HepG2 (cell line): Measurements from ENCODE around the gene ARHGAP5. TPM values are rescaled to one million over a fixed set of nuclear protein-coding genes. Genes with fewer than 3 reads are reported as not detected.

Experiments used
- ATAC-seq: fragments of 200-7000 bp; cut with Tn5 transposase; 3 replicates; pipeline ENCODE4 v1.9.1; 2020; ENCODE audit warnings: mild to moderate bottlenecking, moderate library complexity
- BruUV-seq: library from RNA; stranded (reverse); fragments of 400-500 nt; replicated peaks from 2 replicates; lab custom pipeline; 2021; lab: Mats Ljungman, UMichigan
- CTCF ChIA-PET: fragments of 300-600 bp; formaldehyde crosslinking; extraction: SDS; loops from one replicate; lab custom pipeline; 2021; ENCODE audit warnings: low total read pairs, inconsistent platforms, low intra/inter-chr PET ratio; lab: Yijun Ruan, JAX
- POLR2A ChIA-PET: fragments of 350-600 bp; sonication (Branson Sonifier 250); formaldehyde crosslinking; loops from one replicate; lab custom pipeline; 2020; ENCODE audit warnings: antibody characterized with exemption, inconsistent platforms; lab: Yijun Ruan, JAX
- DNase-seq: peaks from one replicate; pipeline ENCODE4 v3.0.0-alpha.2; 2015; ENCODE audit warnings: low spot score
- FAIRE-seq: peaks from 3 replicates; lab custom pipeline; 2011; peaks lifted over from hg19 to GRCh38; lab: Jason Lieb, UNC
- H2AFZ ChIP-seq: one replicate; pipeline ENCODE4 v1.6.1; 2011; ENCODE audit warnings: low read length, inconsistent platforms
- H3K27ac ChIP-seq: fragments of 300-600 bp; 3 replicates; pipeline ENCODE4 v1.8.0; 2011; ENCODE audit warnings: mixed run types, mild to moderate bottlenecking, mixed read lengths, low read length, inconsistent platforms; ENCODE audit not compliant: insufficient read depth; ENCODE audit errors: extremely low read length
- H3K27me3 ChIP-seq, 2 experiments: fragments of 200-600 bp in 1 of 2; 2 replicates in 1 of 2; 3 replicates in 1 of 2; pipeline versions ENCODE4 v1.6.0 to v1.8.0; 2011; ENCODE audit warnings: low read length in 2 of 2, mild to moderate bottlenecking in 2 of 2, moderate library complexity in 2 of 2, inconsistent platforms in 1 of 2; ENCODE audit not compliant: insufficient read depth in 2 of 2, control insufficient read depth in 1 of 2
- H3K36me3 ChIP-seq, 2 experiments: fragments of 200-600 bp in 1 of 2; replicated peaks in 1 of 2; 2 replicates in 1 of 2; 3 replicates in 1 of 2; pipeline versions ENCODE4 v1.5.1 to v1.8.0; 2011; ENCODE audit warnings: low read length in 2 of 2, inconsistent platforms in 1 of 2; ENCODE audit not compliant: insufficient read depth in 2 of 2, control insufficient read depth in 1 of 2
- H3K4me1 ChIP-seq: 2 replicates; pipeline ENCODE4 v1.5.1; 2012; ENCODE audit warnings: low read length, inconsistent platforms; ENCODE audit not compliant: insufficient read depth
- H3K4me2 ChIP-seq: 2 replicates; pipeline ENCODE4 v1.6.0; 2011; ENCODE audit warnings: low read depth, low read length, inconsistent platforms
- H3K4me3 ChIP-seq, 3 experiments: fragments of 200-600 bp in 1 of 3; sonication (generic), shearing (Covaris generic) in 1 of 3; replicated peaks in 1 of 3; 2 replicates each; pipeline ENCODE4 v1.5.1; 2011 to 2016; ENCODE audit warnings: low read length in 3 of 3, inconsistent platforms in 2 of 3, low read depth in 2 of 3, mild to moderate bottlenecking in 2 of 3, control low read depth in 1 of 3, mixed read lengths in 1 of 3; ENCODE audit not compliant: insufficient read depth in 1 of 3
- H3K79me2 ChIP-seq: one replicate; pipeline ENCODE4 v1.6.1; 2011; ENCODE audit warnings: low read length, inconsistent platforms; ENCODE audit not compliant: insufficient read depth
- H3K9ac ChIP-seq: 2 replicates; pipeline ENCODE4 v1.6.0; 2011; ENCODE audit warnings: mild to moderate bottlenecking, low read depth, low read length, inconsistent platforms; ENCODE audit not compliant: insufficient read depth
- H3K9me3 ChIP-seq: 2 replicates; pipeline ENCODE4 v1.5.1; 2012; ENCODE audit warnings: mild to moderate bottlenecking, low read length
- H4K20me1 ChIP-seq: 2 replicates; pipeline ENCODE4 v1.6.0; 2011; ENCODE audit warnings: inconsistent platforms, mild to moderate bottlenecking, low read length, moderate library complexity; ENCODE audit not compliant: insufficient read depth
- ATF3 ChIP-seq: sonication (generic); formaldehyde crosslinking; IDR thresholded peaks from 2 replicates; pipeline ENCODE4 v1.4.0; 2020; ENCODE audit warnings: missing genetic modification reagents
- CREB3 ChIP-seq: sonication (generic); formaldehyde crosslinking; IDR thresholded peaks from 2 replicates; pipeline ENCODE4 v1.5.0; 2020; ENCODE audit warnings: missing genetic modification reagents
- FOXA3 ChIP-seq: IDR thresholded peaks from 2 replicates; pipeline ENCODE4 v1.6.1; 2016; ENCODE audit warnings: missing genetic modification reagents, missing compliant biosample characterization
- IRX3 ChIP-seq: sonication (generic); formaldehyde crosslinking; IDR thresholded peaks from 2 replicates; pipeline ENCODE4 v1.8.1; 2023; ENCODE audit warnings: mild to moderate bottlenecking, low read depth, missing genetic modification reagents, borderline replicate concordance
- MAZ ChIP-seq, 2 experiments: sonication (generic) in 1 of 2; formaldehyde crosslinking in 1 of 2; IDR thresholded peaks; 2 replicates each; pipeline versions ENCODE4 v1.5.0 to v1.6.1; 2012 to 2020; ENCODE audit warnings: low read depth in 2 of 2, mild to moderate bottlenecking in 2 of 2, borderline replicate concordance in 1 of 2, improper control_type of control experiment in 1 of 2, low read length in 1 of 2, missing genetic modification reagents in 1 of 2, moderate library complexity in 1 of 2
- MEIS1 ChIP-seq: sonication (generic); formaldehyde crosslinking; IDR thresholded peaks from 2 replicates; pipeline ENCODE4 v1.9.0; 2021; ENCODE audit warnings: mild to moderate bottlenecking, missing genetic modification reagents, moderate library complexity, borderline replicate concordance
- MXI1 ChIP-seq: IDR thresholded peaks from 3 replicates; pipeline ENCODE4 v1.6.1; 2012; ENCODE audit warnings: low read depth, low read length, inconsistent platforms, borderline replicate concordance
- PHF8 ChIP-seq: sonication (generic); formaldehyde crosslinking; IDR thresholded peaks from 2 replicates; pipeline ENCODE4 v1.5.0; 2020; ENCODE audit warnings: missing genetic modification reagents
- PLRG1 ChIP-seq: fragments of 450-650 bp; conservative IDR thresholded peaks from 2 replicates; pipeline ENCODE4 v1.6.1; 2016
- SIX1 ChIP-seq: sonication (generic); formaldehyde crosslinking; IDR thresholded peaks from 2 replicates; pipeline ENCODE4 v1.4.0; 2020; ENCODE audit warnings: missing genetic modification reagents, borderline replicate concordance
- SOX5 ChIP-seq: IDR thresholded peaks from 2 replicates; pipeline ENCODE4 v1.6.1; 2016; ENCODE audit warnings: borderline replicate concordance
- ZFP82 ChIP-seq: sonication (generic); formaldehyde crosslinking; IDR thresholded peaks from 2 replicates; pipeline ENCODE4 v1.5.1; 2020; ENCODE audit warnings: mild to moderate bottlenecking, missing genetic modification reagents, borderline replicate concordance
- ZNF101 ChIP-seq: sonication (generic); formaldehyde crosslinking; IDR thresholded peaks from 2 replicates; pipeline ENCODE4 v1.4.0; 2020; ENCODE audit warnings: mild to moderate bottlenecking, low read depth, missing genetic modification reagents, borderline replicate concordance
- ZNF431 ChIP-seq: sonication (generic); formaldehyde crosslinking; IDR thresholded peaks from 2 replicates; pipeline ENCODE4 v1.9.0; 2022; ENCODE audit warnings: missing genetic modification reagents, low read depth, mild to moderate bottlenecking, borderline replicate concordance
- ZNF441 ChIP-seq: sonication (generic); formaldehyde crosslinking; IDR thresholded peaks from 2 replicates; pipeline ENCODE4 v1.7.0; 2021; ENCODE audit warnings: missing genetic modification reagents, borderline replicate concordance
- ZNF503 ChIP-seq: sonication (generic); formaldehyde crosslinking; IDR thresholded peaks from 2 replicates; pipeline ENCODE4 v1.4.0; 2020; ENCODE audit warnings: missing genetic modification reagents
- ZNF850 ChIP-seq: sonication (generic); formaldehyde crosslinking; conservative IDR thresholded peaks from 2 replicates; pipeline ENCODE4 v1.9.0; 2021; ENCODE audit warnings: mild to moderate bottlenecking, missing genetic modification reagents
- WGBS: methylation state at CpG from one replicate; pipeline ENCODE4 v1.1.6; 2017; ENCODE audit warnings: low lambda C conversion rate; 5-methylcytosine and 5-hydroxymethylcytosine counted together
- in situ Hi-C: cut with HindIII; loops from 2 replicates; pipeline ENCODE4 v1.10.0; 2017; ENCODE audit warnings: low pct_unique_long_range_greater_than_20kb; ENCODE audit not compliant: extremely low pct_ligation_motif_present
- intact Hi-C: fragments of 100-400 bp; cut with micrococcal nuclease; formaldehyde crosslinking; loops from one replicate; pipeline ENCODE4 v1.10.0; 2022; ENCODE audit not compliant: unreplicated experiment
- polyA plus RNA-seq, 8 experiments: library from polyadenylated mRNA; depleted of rRNA in 3 of 8; stranded (reverse) in 7 of 8; unstranded in 1 of 8; fragments of >200 nt; fragmentation: Illumina TruSeq in 4 of 8; extraction: Trizol in 4 of 8; gene quantifications; 2 replicates each; pipeline versions ENCODE4 v1.2.1 to v1.2.3, GENCODE V29; 2011 to 2016; ENCODE audit warnings: low read depth in 4 of 8, missing spikeins in 1 of 8, mixed read lengths in 1 of 8; ENCODE audit not compliant: insufficient read depth in 1 of 8
- total RNA-seq, 5 experiments: library from RNA; depleted of rRNA; stranded (reverse); fragments of >200 nt; fragmentation: Illumina TruSeq; extraction: Trizol; gene quantifications; 2 replicates each; pipeline ENCODE4 v1.2.3, GENCODE V29; 2016; ENCODE audit warnings: low read depth in 1 of 5
- TF ChIP-seq, protein P1 (sequence below): sonication (generic); formaldehyde crosslinking; IDR thresholded peaks from 2 replicates; pipeline ENCODE4 v1.5.0; 2020; ENCODE audit warnings: missing genetic modification reagents

The ARHGAP5 gene
- total and polyA plus RNA-seq, 2 of the 13 experiments (the other 11 are each of a cell fraction or from before 2014, with no cell fraction given): 33.7 to 144 TPM

DNA sequence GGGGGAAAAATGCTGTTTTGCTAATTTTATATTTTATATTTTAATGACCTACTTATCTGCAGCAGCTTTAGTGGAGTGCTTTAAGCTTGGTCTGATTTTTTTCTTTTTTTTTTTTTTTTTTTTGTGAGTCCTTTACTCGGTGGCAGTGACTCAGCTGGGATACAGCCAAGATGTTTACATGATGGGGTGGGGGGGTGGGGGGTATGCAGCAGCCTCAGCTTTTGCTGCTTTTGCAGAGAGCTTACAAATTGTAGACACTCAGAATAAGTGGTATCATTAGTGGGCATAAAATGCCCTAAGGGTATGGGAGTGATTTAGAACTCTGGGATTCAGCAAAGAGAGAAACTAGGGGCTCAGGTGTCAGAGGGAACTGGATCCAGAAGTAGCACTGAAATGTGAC, 38.2 kb upstream of the ARHGAP5 start (continued):
- TF ChIP-seq, protein P1, sequence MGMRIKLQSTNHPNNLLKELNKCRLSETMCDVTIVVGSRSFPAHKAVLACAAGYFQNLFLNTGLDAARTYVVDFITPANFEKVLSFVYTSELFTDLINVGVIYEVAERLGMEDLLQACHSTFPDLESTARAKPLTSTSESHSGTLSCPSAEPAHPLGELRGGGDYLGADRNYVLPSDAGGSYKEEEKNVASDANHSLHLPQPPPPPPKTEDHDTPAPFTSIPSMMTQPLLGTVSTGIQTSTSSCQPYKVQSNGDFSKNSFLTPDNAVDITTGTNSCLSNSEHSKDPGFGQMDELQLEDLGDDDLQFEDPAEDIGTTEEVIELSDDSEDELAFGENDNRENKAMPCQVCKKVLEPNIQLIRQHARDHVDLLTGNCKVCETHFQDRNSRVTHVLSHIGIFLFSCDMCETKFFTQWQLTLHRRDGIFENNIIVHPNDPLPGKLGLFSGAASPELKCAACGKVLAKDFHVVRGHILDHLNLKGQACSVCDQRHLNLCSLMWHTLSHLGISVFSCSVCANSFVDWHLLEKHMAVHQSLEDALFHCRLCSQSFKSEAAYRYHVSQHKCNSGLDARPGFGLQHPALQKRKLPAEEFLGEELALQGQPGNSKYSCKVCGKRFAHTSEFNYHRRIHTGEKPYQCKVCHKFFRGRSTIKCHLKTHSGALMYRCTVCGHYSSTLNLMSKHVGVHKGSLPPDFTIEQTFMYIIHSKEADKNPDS: no peak
- no peak for TF ChIP-seq MXI1
- no peak for TF ChIP-seq MEIS1 (CRISPR knock-in tag)
- TF ChIP-seq PHF8 (CRISPR knock-in tag): no peak
- TF ChIP-seq, all 625 proteins: peak for 0

- peaks cover 9% of the 10 kb centered on the region for H3K4me1 ChIP-seq
- POLR2A ChIA-PET: interaction anchor here (1.1 kb wide), 1 partner anchor 37 kb away, joined by 5 read pairs; the partner anchor contains the start of gene ARHGAP5
- DNase-seq (no peak), FAIRE-seq (no peak), ATAC-seq (peak; percentile 61)
- WGBS: 13% methylated on average over 7 of the region's 7 CpGs
- no peaks in the 10 kb centered on the region for H3K9me3 ChIP-seq
- no peaks in the 10 kb centered on the region for H3K36me3 ChIP-seq
- H3K79me2 ChIP-seq: no peaks in the 10 kb centered on the region
- CTCF ChIA-PET: no interaction called here
- in situ Hi-C loops (no loop called here), intact Hi-C loops (no loop called here)
- H3K27ac ChIP-seq: no peak overlapping the region
- no peak overlapping the region for H3K4me3 ChIP-seq
- no peak overlapping the region for H3K4me2 ChIP-seq
- BruUV-seq: no TSS peak
- H3K9ac ChIP-seq: no peak overlapping the region
- no peaks in the 10 kb centered on the region for H3K27me3 ChIP-seq
- H4K20me1 ChIP-seq: no peaks in the 10 kb centered on the region
- H2AFZ ChIP-seq: no peak overlapping the region
- TF ChIP-seq FOXA3 (CRISPR knock-in tag) (peak; percentile 44; the same call in 1 of the 2 replicates), ZNF431 (CRISPR knock-in tag) (no peak), CREB3 (CRISPR knock-in tag) (peak; percentile 20; the same call in 1 of the 2 replicates), ZNF850 (no peak), PLRG1 (no peak), ZNF503 (no peak), SIX1 (CRISPR knock-in tag) (peak; percentile 40; the same call in 1 of the 2 replicates), ATF3 (no peak), SOX5 (CRISPR knock-in tag) (no peak), IRX3 (no peak), ZFP82 (CRISPR knock-in tag) (no peak), ZNF441 (CRISPR knock-in tag) (peak; percentile 67; the same call in 1 of the 2 replicates), MAZ (IDR thresholded peaks at IDR 0.05; ENCODE audit: borderline replicate concordance, low read depth, low read length) (no peak), MAZ (CRISPR knock-in tag; IDR thresholded peaks at IDR 0.05; ENCODE audit: low read depth) (0 out of 2 replicates have a peak, but pooled peaks have one; percentile 17), ZNF101 (CRISPR knock-in tag) (no peak)
- TF ChIP-seq, all 625 proteins: peak for 5
These were observed 37.6 kb upstream of the ARHGAP5 start for GRCh38 chr14:32039401-32040030.
